Transverse colon (tissue), 4 donors: ENCODE results near the gene RBM38.

Experiments used
- CTCF ChIP-seq, 5 experiments: fragments of 200-600 bp in 3 of 5; fragments of 450-650 bp in 2 of 5; sonication (generic) in 3 of 5; IDR thresholded peaks; 1 replicate in 2 of 5; 2 replicates in 3 of 5; pipeline ENCODE4 v1.5.1; 2016 to 2017; ENCODE audit warnings: antibody characterized with exemption in 5 of 5, inconsistent platforms in 3 of 5, mild to moderate bottlenecking in 2 of 5, moderate library complexity in 1 of 5
- POLR2A ChIP-seq: fragments of 450-650 bp; IDR thresholded peaks from one replicate; pipeline ENCODE4 v1.6.1; 2016; ENCODE audit warnings: antibody characterized with exemption, mild to moderate bottlenecking, moderate library complexity
- POLR2AphosphoS5 ChIP-seq, 3 donors: sonication (generic); formaldehyde crosslinking; IDR thresholded peaks; one replicate each; pipeline ENCODE4 v1.6.1; 2016; ENCODE audit warnings: antibody characterized with exemption in 3 of 3

GRCh38 chr20:57437267-57437666 is 46.1 kb downstream of the RBM38 start:
- TF ChIP-seq POLR2AphosphoS5 (IDR thresholded peaks at IDR 0.05) (no peak), CTCF (IDR thresholded peaks at IDR 0.05) (no peak), POLR2A (no peak)
